MM.1S (cell line): ENCODE data around the gene MSH4.
"Not testable (repeated sequence)": the region's sequence is repeated elsewhere in the genome, so short reads cannot be mapped to it uniquely, and the experiment has no call there.

Source experiments
- DNase-seq: peaks from one replicate; pipeline ENCODE4 v3.0.0-alpha.2; 2015
- H2AFZ ChIP-seq: fragments of 300-600 bp; sonication (generic); 2 replicates; pipeline ENCODE4 v1.6.0; 2016; ENCODE audit warnings: antibody characterized with exemption, low read length
- H3F3A ChIP-seq: fragments of 300-600 bp; sonication (generic); 2 replicates; pipeline ENCODE4 v1.6.1; 2016; ENCODE audit warnings: mild to moderate bottlenecking, antibody characterized with exemption, low read length, moderate library complexity, mixed read lengths; ENCODE audit not compliant: insufficient read depth
- H3K27ac ChIP-seq: fragments of 300-600 bp; sonication (generic); 2 replicates; pipeline ENCODE4 v1.5.1; 2016; ENCODE audit warnings: mild to moderate bottlenecking, low read length
- H3K27me3 ChIP-seq: fragments of 300-600 bp; sonication (generic); replicated peaks from 2 replicates; pipeline ENCODE4 v1.6.0; 2016; ENCODE audit warnings: low read length; ENCODE audit not compliant: insufficient read depth
- H3K36me3 ChIP-seq: fragments of 300-600 bp; sonication (generic); replicated peaks from 2 replicates; pipeline ENCODE4 v1.6.1; 2016; ENCODE audit warnings: mild to moderate bottlenecking, low read length, mixed read lengths; ENCODE audit not compliant: insufficient read depth
- H3K4me1 ChIP-seq: fragments of 300-600 bp; sonication (generic); 2 replicates; pipeline ENCODE4 v1.6.1; 2016; ENCODE audit warnings: low read length, mixed read lengths
- H3K4me2 ChIP-seq: fragments of 300-600 bp; sonication (generic); 2 replicates; pipeline ENCODE4 v1.6.0; 2016; ENCODE audit warnings: low read depth, low read length
- H3K4me3 ChIP-seq: fragments of 300-600 bp; sonication (generic); 2 replicates; pipeline ENCODE4 v1.5.1; 2016; ENCODE audit warnings: low read length, mixed read lengths
- H3K79me2 ChIP-seq: fragments of 300-600 bp; sonication (generic); 2 replicates; pipeline ENCODE4 v1.6.1; 2016; ENCODE audit warnings: mixed run types, low read length, mixed read lengths
- H3K9ac ChIP-seq: fragments of 300-600 bp; sonication (generic); 2 replicates; pipeline ENCODE4 v1.6.1; 2016; ENCODE audit warnings: low read length, mixed read lengths
- H3K9me2 ChIP-seq: fragments of 300-600 bp; sonication (generic); replicated peaks from 2 replicates; pipeline ENCODE4 v1.6.1; 2016; ENCODE audit warnings: mild to moderate bottlenecking, low read length, mixed read lengths; ENCODE audit not compliant: insufficient read depth
- H3K9me3 ChIP-seq: fragments of 300-600 bp; sonication (generic); replicated peaks from 2 replicates; pipeline ENCODE4 v1.6.1; 2016; ENCODE audit warnings: mild to moderate bottlenecking, low read length, mixed read lengths; ENCODE audit not compliant: insufficient read depth
- H4K20me1 ChIP-seq: fragments of 300-600 bp; sonication (generic); 2 replicates; pipeline ENCODE4 v1.6.1; 2016; ENCODE audit warnings: mild to moderate bottlenecking, low read length, moderate library complexity, mixed read lengths; ENCODE audit not compliant: insufficient read depth
- CTCF ChIP-seq: fragments of 300-600 bp; sonication (generic); IDR thresholded peaks from 2 replicates; pipeline ENCODE4 v1.5.1; 2016; ENCODE audit warnings: antibody characterized with exemption, low read length, mixed read lengths
- EZH2 ChIP-seq: fragments of 300-600 bp; sonication (generic); optimal IDR thresholded peaks from 2 replicates; pipeline ENCODE3; 2017; ENCODE audit warnings: low read depth, mild to moderate bottlenecking, antibody characterized with exemption, low read length, mixed read lengths
- EZH2phosphoT487 ChIP-seq: fragments of 300-600 bp; sonication (generic); IDR thresholded peaks from 2 replicates; pipeline ENCODE4 v1.6.1; 2018; ENCODE audit warnings: antibody characterized with exemption, low read length

The MSH4 gene

GRCh38 chr1:75796376-75797272 is at the start of gene MSH4:
Gene MSH4 (plus strand): TSS chr1:75796882. CDS start chr1:75796986, 104 bp downstream.
- Histone ChIP-seq H3K4me2 (no peak within 1 kb of the TSS), H2AFZ (no peak within 1 kb of the TSS), H3K4me3 (no peak within 1 kb of the TSS), H3F3A (peaks cover 73% of the 10 kb centered on the region), H3K9me3 (no peaks in the 10 kb centered on the region), H4K20me1 (peaks cover 31% of the 10 kb centered on the region), H3K9me2 (no peaks in the 10 kb centered on the region), H3K36me3 (peaks cover 18% of the 10 kb centered on the region; the same call in 1 of the 2 replicates), H3K4me1 (no peaks in the 10 kb centered on the region), H3K27ac (no peak within 1 kb of the TSS), H3K79me2 (peaks cover 20% of the 10 kb centered on the region), H3K27me3 (no peaks in the 10 kb centered on the region), H3K9ac (no peak within 1 kb of the TSS)
- TF ChIP-seq EZH2 (no peak), EZH2phosphoT487 (no peak), CTCF (no peak)
- DNase-seq = no peak

GRCh38 chr1:75757210-75757609 is 39.5 kb upstream of the MSH4 start:
- DNase-seq, H3K9me3 ChIP-seq, H3K9me2 ChIP-seq: not testable (repeated sequence)

GRCh38 chr1:75758543-75758942 is 38.1 kb upstream of the MSH4 start:
- DNase-seq, H4K20me1 ChIP-seq, H3K4me3 ChIP-seq, H3K36me3 ChIP-seq, H3K9ac ChIP-seq, H3K27ac ChIP-seq, H3F3A ChIP-seq, H2AFZ ChIP-seq, H3K4me2 ChIP-seq, H3K79me2 ChIP-seq, H3K9me2 ChIP-seq, H3K9me3 ChIP-seq, H3K4me1 ChIP-seq, H3K27me3 ChIP-seq: not testable (repeated sequence)

More at GRCh38 chr1:75757210-75757609, 39.5 kb upstream of the MSH4 start:
- H3K9ac ChIP-seq, H3K36me3 ChIP-seq, H3K27ac ChIP-seq, H3K79me2 ChIP-seq, H3K4me1 ChIP-seq, H3K27me3 ChIP-seq, H2AFZ ChIP-seq, H3K4me2 ChIP-seq, H4K20me1 ChIP-seq, H3F3A ChIP-seq, H3K4me3 ChIP-seq: not testable (repeated sequence)

- Histone ChIP-seq H3K4me2 (no peak overlapping the region), H3K9me3 (no peaks in the 10 kb centered on the region), H3K27ac (no peak overlapping the region), H3K9me2 (no peaks in the 10 kb centered on the region), H3K4me1 (no peaks in the 10 kb centered on the region), H3K36me3 (no peaks in the 10 kb centered on the region; the same call in 1 of the 2 replicates), H3K79me2 (no peaks in the 10 kb centered on the region), H3F3A (no peaks in the 10 kb centered on the region; the same call in 1 of the 2 replicates), H3K4me3 (no peak overlapping the region), H3K27me3 (no peaks in the 10 kb centered on the region), H4K20me1 (no peaks in the 10 kb centered on the region), H2AFZ (no peak overlapping the region), H3K9ac (no peak overlapping the region)
- no peak for TF ChIP-seq EZH2
- TF ChIP-seq CTCF = no peak
- TF ChIP-seq EZH2phosphoT487 = no peak
- no peak for DNase-seq
These were observed 32.5 kb upstream of the MSH4 start for GRCh38 chr1:75764057-75764655.
